Adrenal gland (tissue), 5 donors: ENCODE data around the gene PGBD5.

Experiments
- CTCF ChIP-seq, 6 experiments: fragments of 450-650 bp in 4 of 6; fragments of 200-600 bp in 2 of 6; sonication (generic) in 1 of 6; IDR thresholded peaks; 1 replicate in 5 of 6; 2 replicates in 1 of 6; pipeline versions ENCODE4 v1.5.1 to v1.8.0; 2016 to 2021; ENCODE audit warnings: antibody characterized with exemption in 6 of 6, mild to moderate bottlenecking in 2 of 6, moderate library complexity in 1 of 6
- POLR2A ChIP-seq, 2 donors: fragments of 450-650 bp; IDR thresholded peaks; one replicate each; pipeline ENCODE4 v1.6.1; 2017; ENCODE audit warnings: antibody characterized with exemption in 2 of 2, mild to moderate bottlenecking in 2 of 2, moderate library complexity in 1 of 2
- donor health status: DM: no; HTN: no; CAD: no.

- TF ChIP-seq CTCF (IDR thresholded peaks at IDR 0.05): no peak
- TF ChIP-seq POLR2A (IDR thresholded peaks at IDR 0.05): no peak
Measured at GRCh38 chr1:230421481-230421880, 4.7 kb downstream of the PGBD5 start.
